RWPE1 (cell line): ENCODE data around the gene LIN28B.
A peak's percentile ranks its signal among the peaks of the same experiment; 100 is the strongest.

Source experiments
- CTCF ChIA-PET: fragments of 350-600 bp; sonication (Branson Sonifier 250); formaldehyde crosslinking; extraction: SDS; loops from one replicate; lab custom pipeline; 2021; lab: Yijun Ruan, JAX
- POLR2A ChIA-PET: fragments of 400-600 bp; formaldehyde crosslinking; extraction: SDS; loops from one replicate; lab custom pipeline; 2020; ENCODE audit warnings: antibody characterized with exemption; ENCODE audit not compliant: low non-redundant PET; lab: Yijun Ruan, JAX
- DNase-seq: peaks from one replicate; pipeline ENCODE4 v3.0.0; 2012; ENCODE audit warnings: low spot score
- H3K27ac ChIP-seq: fragments of 450-650 bp; 2 replicates; pipeline ENCODE4 v1.5.1; 2017
- TF ChIP-seq, protein P1 (sequence below): fragments of 450-650 bp; conservative IDR thresholded peaks from 2 replicates; pipeline ENCODE4 v1.5.1; 2017; ENCODE audit warnings: low read depth, mild to moderate bottlenecking

LIN28B gene

DNA sequence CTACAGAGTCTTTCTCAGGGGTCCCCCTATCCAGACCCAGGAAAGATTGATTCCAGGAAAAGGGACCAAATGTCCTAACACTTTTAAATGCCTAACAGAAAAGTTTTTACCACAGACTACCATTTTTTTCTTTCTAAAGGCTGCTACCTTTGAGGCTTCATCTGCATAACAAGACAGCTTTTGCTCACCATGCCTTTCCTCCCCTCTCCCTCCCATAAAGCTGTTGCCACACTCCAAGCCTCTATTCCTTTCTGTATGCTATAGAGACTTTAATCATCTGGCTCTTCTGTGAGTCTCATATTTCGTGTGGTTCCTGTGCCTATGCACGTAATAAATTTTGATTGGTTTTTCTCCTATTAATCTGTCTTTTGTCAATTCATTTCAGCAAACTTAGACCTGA is 26.0 kb upstream of the LIN28B start:
- TF ChIP-seq, protein P1, sequence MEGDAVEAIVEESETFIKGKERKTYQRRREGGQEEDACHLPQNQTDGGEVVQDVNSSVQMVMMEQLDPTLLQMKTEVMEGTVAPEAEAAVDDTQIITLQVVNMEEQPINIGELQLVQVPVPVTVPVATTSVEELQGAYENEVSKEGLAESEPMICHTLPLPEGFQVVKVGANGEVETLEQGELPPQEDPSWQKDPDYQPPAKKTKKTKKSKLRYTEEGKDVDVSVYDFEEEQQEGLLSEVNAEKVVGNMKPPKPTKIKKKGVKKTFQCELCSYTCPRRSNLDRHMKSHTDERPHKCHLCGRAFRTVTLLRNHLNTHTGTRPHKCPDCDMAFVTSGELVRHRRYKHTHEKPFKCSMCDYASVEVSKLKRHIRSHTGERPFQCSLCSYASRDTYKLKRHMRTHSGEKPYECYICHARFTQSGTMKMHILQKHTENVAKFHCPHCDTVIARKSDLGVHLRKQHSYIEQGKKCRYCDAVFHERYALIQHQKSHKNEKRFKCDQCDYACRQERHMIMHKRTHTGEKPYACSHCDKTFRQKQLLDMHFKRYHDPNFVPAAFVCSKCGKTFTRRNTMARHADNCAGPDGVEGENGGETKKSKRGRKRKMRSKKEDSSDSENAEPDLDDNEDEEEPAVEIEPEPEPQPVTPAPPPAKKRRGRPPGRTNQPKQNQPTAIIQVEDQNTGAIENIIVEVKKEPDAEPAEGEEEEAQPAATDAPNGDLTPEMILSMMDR, result no peak

DNA sequence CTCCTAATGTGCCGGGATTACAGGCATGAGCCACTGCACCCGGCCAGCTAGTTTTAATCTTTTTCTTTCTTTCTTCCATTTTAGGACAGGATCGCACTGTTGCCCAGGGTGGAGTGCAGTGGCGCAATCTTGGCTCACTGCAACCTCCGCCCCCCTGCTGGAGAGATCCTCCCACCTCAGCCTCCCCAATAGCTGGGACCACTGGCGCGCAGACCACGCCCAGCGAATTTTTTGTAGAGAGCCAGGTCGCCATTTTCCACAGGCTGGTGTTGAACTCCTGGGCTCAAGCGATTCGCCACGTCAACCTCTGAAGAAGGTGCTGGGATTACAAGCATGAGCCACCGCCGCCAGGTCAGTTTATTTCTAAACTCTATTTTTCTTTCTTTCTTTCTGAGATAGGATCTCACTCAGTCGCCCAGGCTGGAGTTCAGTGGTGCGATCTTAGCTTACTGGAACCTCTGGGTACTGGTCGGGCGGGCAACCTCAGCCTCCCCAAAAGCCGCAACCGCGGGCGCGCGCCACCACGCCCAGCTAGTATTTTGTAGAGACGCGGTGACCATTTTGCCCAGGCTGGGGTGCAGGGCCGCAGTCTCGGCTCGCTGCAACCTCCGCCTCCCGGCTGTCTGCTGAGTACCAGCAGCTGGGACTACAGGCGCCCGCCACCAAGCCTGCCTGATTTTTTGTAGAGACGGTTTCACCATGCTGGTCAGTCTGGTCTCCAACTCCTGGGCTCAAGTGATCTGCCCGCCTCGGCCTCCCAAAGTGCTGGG is 20.0 kb upstream of the LIN28B start:
- ChIA-PET POLR2A (no interaction called here), CTCF (no interaction called here)
- no peak for DNase-seq

More for the DNA sequence above, 26.0 kb upstream of the LIN28B start:
- POLR2A ChIA-PET, result no interaction called here
- no peak for DNase-seq
- H3K27ac ChIP-seq, result no peak overlapping the region
- CTCF ChIA-PET, result no interaction called here

DNA sequence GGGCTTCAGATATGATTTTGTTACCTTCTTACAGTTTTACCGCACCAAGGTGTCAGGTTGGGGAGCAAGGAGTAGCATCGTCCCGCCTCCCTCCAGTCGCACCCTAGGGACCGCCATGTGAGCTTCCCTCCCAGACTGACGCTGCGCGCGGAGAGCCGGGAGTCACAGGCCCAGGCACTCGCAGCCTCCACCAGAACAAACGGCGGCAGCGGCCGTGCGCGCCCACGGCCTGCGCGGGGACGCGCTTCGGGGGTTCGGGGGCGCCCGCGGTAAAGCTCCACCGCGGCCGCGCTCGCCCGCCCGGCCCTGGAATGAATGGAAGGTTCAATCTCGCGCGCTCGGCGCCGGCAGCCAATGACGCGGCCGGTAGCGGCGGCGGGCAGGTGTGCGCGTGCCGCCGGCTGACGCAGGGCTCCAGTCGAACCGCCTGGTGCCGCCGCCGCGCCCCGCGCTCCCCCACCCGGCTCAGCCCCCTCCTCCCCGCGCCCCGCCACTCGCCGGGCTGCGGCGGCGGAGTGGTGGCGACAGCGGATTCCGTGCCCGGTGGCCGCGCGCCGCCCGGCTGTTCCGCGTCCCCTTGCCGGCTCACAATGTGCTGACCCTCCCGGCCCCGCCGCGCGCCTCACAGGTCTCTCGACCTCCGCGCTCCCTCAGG is 16.5 kb upstream of the LIN28B start:
- CTCF ChIA-PET, result interaction anchor here (0.6 kb wide), 2 partner anchors 45 to 916 kb away, joined by 3 read pairs; no protein-coding TSS in a partner anchor
- TF ChIP-seq, protein P1, result no peak
- no peak for DNase-seq
- H3K27ac ChIP-seq, result no peak overlapping the region
- POLR2A ChIA-PET, result no interaction called here

More for the DNA sequence above, 20.0 kb upstream of the LIN28B start:
- H3K27ac ChIP-seq, result no peak overlapping the region
- TF ChIP-seq, protein P1, result no peak

DNA sequence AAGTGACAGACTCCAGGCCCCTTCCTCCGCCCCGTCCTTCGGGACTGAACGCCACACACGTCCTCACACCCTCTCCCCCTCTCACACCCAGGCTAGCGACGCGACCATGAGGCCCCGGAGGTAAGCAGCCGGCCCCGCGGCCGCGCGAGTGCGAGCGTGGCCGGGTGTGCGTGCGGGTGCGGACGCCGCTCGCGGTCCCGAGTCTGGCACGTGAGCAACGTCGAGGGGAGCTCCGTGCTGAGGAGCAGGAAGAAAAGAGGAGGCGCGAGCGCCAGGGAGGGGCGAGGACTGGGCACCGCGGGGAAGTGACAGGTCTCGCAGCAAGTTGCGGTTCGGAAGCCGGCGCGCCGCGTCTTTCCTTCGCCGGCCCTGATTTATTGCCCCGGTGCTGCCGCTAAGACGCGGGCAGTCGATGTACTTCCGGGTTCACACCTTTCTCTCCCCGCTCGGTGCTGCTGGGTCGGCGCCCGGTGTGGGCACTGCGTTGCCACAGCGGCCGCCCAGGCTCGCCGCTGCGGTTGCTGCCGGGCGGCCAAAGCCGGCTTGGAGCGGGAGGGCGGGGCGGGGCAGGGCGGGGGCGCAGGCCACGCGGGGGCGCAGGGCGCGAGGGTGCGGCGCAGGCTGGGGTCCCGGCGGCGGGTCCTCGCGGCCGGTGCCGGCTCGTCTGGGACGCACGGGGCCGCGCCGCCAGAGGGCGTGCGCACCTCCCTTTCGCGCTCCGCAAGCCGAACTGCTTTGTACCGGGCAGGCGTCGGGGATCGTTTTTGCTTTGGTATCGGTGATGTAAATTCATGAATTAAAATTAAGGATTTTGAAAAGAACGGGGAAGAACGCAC is 15.8 kb upstream of the LIN28B start:
- no peak overlapping the region for H3K27ac ChIP-seq
- TF ChIP-seq, protein P1, result peak; percentile 83
- DNase-seq, result peak; percentile 45
- POLR2A ChIA-PET, result no interaction called here
- CTCF ChIA-PET, result interaction anchor here (0.6 to 0.7 kb wide), 2 partner anchors 37 to 44 kb away, joined by 3 to 4 read pairs; no protein-coding TSS in a partner anchor

DNA sequence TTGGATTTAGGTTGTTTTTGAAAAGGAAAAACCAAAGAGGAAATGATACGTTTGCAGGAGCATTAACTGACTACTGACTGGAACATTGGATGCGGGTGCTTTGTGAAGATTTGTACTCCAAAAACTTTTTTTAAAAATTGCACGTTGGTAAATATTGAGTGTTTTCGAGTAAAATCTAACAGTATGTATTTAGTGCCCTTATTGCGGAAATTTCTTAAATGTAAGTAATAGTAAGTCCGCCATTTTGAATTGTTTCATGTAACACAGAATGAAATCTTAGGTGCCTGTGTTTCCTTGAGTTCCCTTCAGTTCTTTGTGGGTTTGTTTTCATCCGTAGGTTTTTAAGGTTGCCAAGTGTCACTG is 15.2 kb upstream of the LIN28B start:
- POLR2A ChIA-PET, result no interaction called here
- CTCF ChIA-PET, result interaction anchor here (0.7 kb wide), 1 partner anchor 155 kb away, joined by 3 read pairs; no protein-coding TSS in a partner anchor
- no peak for DNase-seq
- no peak overlapping the region for H3K27ac ChIP-seq
- TF ChIP-seq, protein P1, result peak; percentile 46

DNA sequence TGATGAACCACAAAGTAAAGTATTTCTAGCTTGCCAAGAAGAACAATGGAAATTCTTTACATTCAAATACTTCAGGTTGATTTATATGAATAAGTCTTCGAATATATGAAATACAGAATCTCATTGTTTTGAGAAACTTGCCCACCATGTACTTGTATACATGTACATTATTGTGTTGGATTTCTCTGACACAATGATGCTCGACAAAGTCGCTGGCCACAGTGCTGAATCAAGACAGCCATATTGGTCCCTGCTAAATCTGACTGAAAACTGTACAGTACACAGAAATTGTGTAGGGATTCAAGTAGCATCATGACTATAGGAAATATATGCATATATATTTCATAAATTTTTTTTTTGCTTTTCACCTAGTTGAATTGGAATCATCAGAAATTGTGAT is 13.1 kb upstream of the LIN28B start:
- TF ChIP-seq, protein P1, result no peak
- ChIA-PET CTCF (interaction anchor here (0.7 kb wide), 1 partner anchor 153 kb away, joined by 3 read pairs; no protein-coding TSS in a partner anchor), POLR2A (no interaction called here)
- H3K27ac ChIP-seq, result no peak overlapping the region
- no peak for DNase-seq
